A673 (cell line): ENCODE data around the gene PRSS27. TPM values are rescaled to one million over a fixed set of nuclear protein-coding genes. Genes with fewer than 3 reads are reported as not detected.
"Not testable (repeated sequence)": the region's sequence is repeated elsewhere in the genome, so short reads cannot be mapped to it uniquely, and the experiment has no call there.

Experiments
- BruUV-seq: library from RNA; stranded (reverse); fragments of 400-500 nt; replicated peaks from 2 replicates; lab custom pipeline; 2021; lab: Mats Ljungman, UMichigan
- CTCF ChIA-PET: fragments of 300-600 bp; sonication (Branson Sonifier 250); formaldehyde crosslinking; loops from one replicate; lab custom pipeline; 2022; ENCODE audit warnings: antibody characterized with exemption; lab: Charles Lee
- POLR2A ChIA-PET: fragments of 300-600 bp; sonication (Branson Sonifier 250); formaldehyde crosslinking; loops from one replicate; lab custom pipeline; 2022; ENCODE audit warnings: antibody characterized with exemption; ENCODE audit not compliant: low non-redundant PET; lab: Charles Lee
- DNase-seq: peaks from one replicate; pipeline ENCODE4 v3.0.0-alpha.2; 2015; ENCODE audit warnings: low spot score
- H3K27ac ChIP-seq: fragments of 200-600 bp; sonication (generic); 2 replicates; pipeline ENCODE4 v1.5.1; 2016; ENCODE audit warnings: mixed run types, low read depth, mild to moderate bottlenecking, mixed read lengths, antibody characterized with exemption, low read length; ENCODE audit not compliant: poor library complexity, severe bottlenecking
- H3K27me3 ChIP-seq: fragments of 200-600 bp; sonication (generic); replicated peaks from 2 replicates; pipeline ENCODE4 v1.6.1; 2017; ENCODE audit warnings: mixed run types, low read depth, mild to moderate bottlenecking, mixed read lengths, antibody characterized with exemption, low read length; ENCODE audit not compliant: insufficient read depth, poor library complexity
- H3K36me3 ChIP-seq: fragments of 200-600 bp; sonication (generic); 2 replicates; pipeline ENCODE4 v1.6.1; 2016; ENCODE audit warnings: mixed run types, mild to moderate bottlenecking, mixed read lengths, antibody characterized with exemption, low read length; ENCODE audit not compliant: insufficient read depth, poor library complexity, severe bottlenecking
- H3K4me1 ChIP-seq: fragments of 200-600 bp; sonication (generic); 2 replicates; pipeline ENCODE4 v1.6.1; 2017; ENCODE audit warnings: mixed run types, mild to moderate bottlenecking, mixed read lengths, antibody characterized with exemption, low read length; ENCODE audit not compliant: insufficient read depth, poor library complexity, severe bottlenecking
- H3K4me3 ChIP-seq: fragments of 200-600 bp; sonication (generic); 2 replicates; pipeline ENCODE4 v1.5.1; 2016; ENCODE audit warnings: low read depth, mixed run types, mild to moderate bottlenecking, mixed read lengths, low read length; ENCODE audit not compliant: poor library complexity, severe bottlenecking
- H3K9me3 ChIP-seq: fragments of 200-600 bp; sonication (generic); 2 replicates; pipeline ENCODE4 v1.6.1; 2016; ENCODE audit warnings: mixed run types, low read depth, mild to moderate bottlenecking, mixed read lengths, antibody characterized with exemption, low read length; ENCODE audit not compliant: poor library complexity, severe bottlenecking
- EZH2 ChIP-seq: fragments of 200-600 bp; sonication (generic); IDR thresholded peaks from 2 replicates; pipeline ENCODE4 v1.6.1; 2017; ENCODE audit warnings: borderline replicate concordance, low read depth, mild to moderate bottlenecking, mixed read lengths, antibody characterized with exemption, low read length; ENCODE audit not compliant: poor library complexity, severe bottlenecking
- intact Hi-C: fragments of 100-400 bp; cut with micrococcal nuclease; formaldehyde crosslinking; loops from one replicate; pipeline ENCODE4 v1.10.0; 2022; ENCODE audit not compliant: unreplicated experiment
- total RNA-seq: library from RNA; stranded (reverse); gene quantifications from 2 replicates; pipeline ENCODE4 v1.2.3, GENCODE V29; 2021
- TF ChIP-seq, protein P1 (sequence below): fragments of 300-800, 200-600 bp; sonication (generic); conservative IDR thresholded peaks from 2 replicates; pipeline ENCODE4 v1.5.1; 2017; ENCODE audit warnings: low read depth, mild to moderate bottlenecking, antibody characterized with exemption, low read length, moderate library complexity, mixed read lengths

PRSS27 gene
- total RNA-seq, 1 experiment from 2014 or later = 1.3 TPM

DNA sequence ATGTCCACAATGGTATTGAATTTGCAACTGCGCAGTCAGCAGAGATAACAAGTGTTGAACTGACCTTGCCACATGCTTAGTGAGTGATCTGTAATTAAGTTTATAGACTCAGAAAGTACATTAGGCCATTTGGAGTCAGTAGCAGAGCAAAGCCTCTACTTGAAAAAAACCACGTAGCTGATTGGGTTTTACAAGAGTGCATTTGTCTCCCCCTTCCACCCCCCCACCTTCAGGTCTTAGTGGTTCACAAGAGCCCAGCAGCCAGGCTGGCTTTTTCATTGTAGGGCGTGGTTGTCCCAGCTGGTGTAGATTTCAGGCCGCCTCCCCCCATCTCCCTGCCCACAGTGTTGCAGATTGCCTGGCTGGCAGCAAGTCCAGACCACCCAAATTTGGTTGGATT, 40.1 kb downstream of the PRSS27 start:
- H3K27me3 ChIP-seq, CTCF ChIA-PET, H3K36me3 ChIP-seq, H3K4me1 ChIP-seq, H3K9me3 ChIP-seq, BruUV-seq, H3K27ac ChIP-seq, DNase-seq, intact Hi-C loops, POLR2A ChIA-PET, H3K4me3 ChIP-seq: not testable (repeated sequence)

DNA sequence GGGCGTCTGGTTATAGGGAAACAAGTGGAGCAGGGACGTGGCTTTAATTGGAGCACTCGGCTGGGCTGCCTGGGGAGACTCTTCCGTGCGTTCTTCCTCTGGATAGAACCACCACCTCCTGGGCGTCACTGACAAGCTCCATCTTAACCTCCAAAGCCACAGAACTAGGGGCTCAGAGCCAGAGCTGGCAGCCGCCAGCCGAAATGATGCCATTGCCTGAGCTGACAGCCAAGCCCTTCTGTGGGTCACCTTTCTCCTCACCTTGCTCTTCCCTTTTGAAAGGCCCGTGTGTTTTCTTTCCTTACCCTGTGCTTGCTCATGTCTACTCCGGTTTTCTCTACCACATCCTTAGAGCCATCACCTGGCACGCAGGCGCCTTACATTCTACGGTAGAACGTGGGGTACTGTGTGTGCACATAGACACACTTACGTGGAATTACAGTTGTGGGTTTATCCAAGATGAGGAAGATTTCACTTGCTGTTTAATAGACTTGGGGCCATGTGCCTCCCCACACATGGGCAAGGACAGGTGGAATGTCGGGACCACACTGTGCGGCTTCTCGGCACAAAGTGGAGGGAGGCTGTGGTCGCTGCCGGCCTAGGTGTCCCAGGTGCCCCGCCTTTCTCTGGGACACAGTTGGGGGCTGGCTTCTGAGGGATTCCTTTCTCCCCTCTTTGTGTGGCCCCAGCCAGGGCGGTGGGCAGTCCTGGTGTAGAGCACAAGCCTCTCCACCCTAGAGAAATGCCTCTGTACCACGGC, 41.6 kb downstream of the PRSS27 start:
- BruUV-seq, POLR2A ChIA-PET, H3K27ac ChIP-seq, CTCF ChIA-PET, H3K27me3 ChIP-seq, H3K36me3 ChIP-seq, intact Hi-C loops, H3K4me3 ChIP-seq, H3K9me3 ChIP-seq, DNase-seq, H3K4me1 ChIP-seq: not testable (repeated sequence)

DNA sequence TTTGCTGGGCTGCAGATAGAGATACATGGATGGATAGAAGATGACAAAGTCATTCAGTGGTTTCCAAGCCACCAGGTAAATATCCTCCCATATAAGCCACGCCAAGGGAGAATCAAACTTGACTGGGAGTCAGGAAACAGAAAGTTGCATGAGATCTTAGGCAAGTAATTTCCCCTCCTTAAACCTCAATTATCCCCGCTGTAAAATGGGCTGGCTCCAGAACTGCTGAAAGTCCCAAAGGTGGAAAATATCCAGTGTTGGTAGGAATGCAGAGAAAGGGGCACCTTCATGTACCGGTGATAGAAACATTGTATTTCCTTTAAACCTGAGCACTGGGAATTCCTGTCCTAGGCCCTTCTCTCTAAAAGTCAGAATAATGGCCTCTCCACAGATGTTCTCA, 43.1 kb downstream of the PRSS27 start:
- H3K36me3 ChIP-seq, CTCF ChIA-PET, H3K27ac ChIP-seq, H3K4me1 ChIP-seq, POLR2A ChIA-PET, H3K9me3 ChIP-seq, DNase-seq, BruUV-seq, H3K4me3 ChIP-seq, H3K27me3 ChIP-seq, intact Hi-C loops: not testable (repeated sequence)

DNA sequence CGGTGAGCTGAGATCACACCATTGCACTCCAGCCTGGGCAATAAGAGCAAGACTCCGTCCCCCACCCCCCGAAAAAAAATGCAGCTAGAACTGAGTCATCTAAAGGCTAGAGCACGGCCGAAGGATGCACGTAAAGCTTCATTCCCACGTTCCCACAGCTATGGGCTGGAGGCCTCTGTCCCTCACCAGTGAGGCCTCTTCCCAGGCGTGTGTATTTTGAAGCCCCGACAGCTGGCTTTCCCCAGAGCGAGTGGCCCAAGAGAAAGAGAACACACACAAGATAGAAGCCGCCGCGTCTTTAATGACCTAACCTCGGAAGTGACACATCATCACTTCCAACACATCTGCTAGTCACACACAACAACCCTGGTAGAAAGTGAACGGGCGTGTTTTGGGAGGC, 44.3 kb downstream of the PRSS27 start:
- H3K27me3 ChIP-seq = no peaks in the 10 kb centered on the region
- DNase-seq = no peak
- H3K4me1 ChIP-seq = no peaks in the 10 kb centered on the region
- H3K9me3 ChIP-seq = no peaks in the 10 kb centered on the region
- no TSS peak for BruUV-seq
- no peak overlapping the region for H3K27ac ChIP-seq
- H3K36me3 ChIP-seq = no peaks in the 10 kb centered on the region
- CTCF ChIA-PET = no interaction called here
- intact Hi-C loops = no loop called here
- no peak overlapping the region for H3K4me3 ChIP-seq
- POLR2A ChIA-PET = interaction anchor here (0.6 kb wide), 1 partner anchor 317 kb away, joined by 3 read pairs; no protein-coding TSS in a partner anchor
- TF ChIP-seq, protein P1, sequence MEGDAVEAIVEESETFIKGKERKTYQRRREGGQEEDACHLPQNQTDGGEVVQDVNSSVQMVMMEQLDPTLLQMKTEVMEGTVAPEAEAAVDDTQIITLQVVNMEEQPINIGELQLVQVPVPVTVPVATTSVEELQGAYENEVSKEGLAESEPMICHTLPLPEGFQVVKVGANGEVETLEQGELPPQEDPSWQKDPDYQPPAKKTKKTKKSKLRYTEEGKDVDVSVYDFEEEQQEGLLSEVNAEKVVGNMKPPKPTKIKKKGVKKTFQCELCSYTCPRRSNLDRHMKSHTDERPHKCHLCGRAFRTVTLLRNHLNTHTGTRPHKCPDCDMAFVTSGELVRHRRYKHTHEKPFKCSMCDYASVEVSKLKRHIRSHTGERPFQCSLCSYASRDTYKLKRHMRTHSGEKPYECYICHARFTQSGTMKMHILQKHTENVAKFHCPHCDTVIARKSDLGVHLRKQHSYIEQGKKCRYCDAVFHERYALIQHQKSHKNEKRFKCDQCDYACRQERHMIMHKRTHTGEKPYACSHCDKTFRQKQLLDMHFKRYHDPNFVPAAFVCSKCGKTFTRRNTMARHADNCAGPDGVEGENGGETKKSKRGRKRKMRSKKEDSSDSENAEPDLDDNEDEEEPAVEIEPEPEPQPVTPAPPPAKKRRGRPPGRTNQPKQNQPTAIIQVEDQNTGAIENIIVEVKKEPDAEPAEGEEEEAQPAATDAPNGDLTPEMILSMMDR = no peak
- no peak for TF ChIP-seq EZH2
